ENCODE data around the gene TMEM236. TPM values are rescaled to one million over a fixed set of nuclear protein-coding genes. Genes with fewer than 3 reads are reported as not detected.

The TMEM236 gene
- total and polyA plus RNA-seq, 7 donors, result 0.15 to 1.0 (median 0.59) TPM

GRCh38 chr10:17848646-17849045 is 96.6 kb downstream of the TMEM236 start:
- Histone ChIP-seq H3K36me3 (ENCODE audit: insufficient read depth in 1 of 2, low read depth in 1 of 2) (no peaks in the 10 kb centered on the region), H3K4me3 (no peak overlapping the region), H3K27me3 (ENCODE audit: insufficient read depth in 3 of 3, low read length in 2 of 3) (no peaks in the 10 kb centered on the region), H3K27ac (no peak overlapping the region), H3K4me1 (no peaks in the 10 kb centered on the region), H3K9me3 (no peaks in the 10 kb centered on the region)
- ATAC-seq (no peak), DNase-seq (no peak)
- no peak for TF ChIP-seq CTCF (IDR thresholded peaks at IDR 0.05)
- 54 to 67% (median 61%) methylated on average over 5 of the region's 5 CpGs for WGBS, 3 donors
- intact Hi-C loops (cut with DNase I), result no loop called here

Other genes with a start within 250 kb of the TMEM236 start
- 10 to 100 TPM; 35.7 to 61.8 (median 38.9) TPM for gene HACD1, start 134.8 kb upstream of the TMEM236 start, total RNA-seq
- gene HACD1, start 134.8 kb upstream of the TMEM236 start, polyA plus RNA-seq, result 10 to 100 TPM; 23.4 to 32.5 (median 24.3) TPM
- gene STAM, start 108.0 kb upstream of the TMEM236 start, total RNA-seq, result 10 to 100 TPM; 22.1 to 42.4 (median 36.1) TPM
- 10 to 100 TPM; 16.3 to 31.9 (median 20.0) TPM for gene STAM, start 108.0 kb upstream of the TMEM236 start, polyA plus RNA-seq
- gene MRC1, start 57.1 kb downstream of the TMEM236 start, total RNA-seq, result 10 to 100 TPM in 3 of 4 donors, 1 to 10 TPM in 1; 9.3 to 16.4 (median 13.3) TPM
- 1 to 10 TPM; 1.6 to 3.1 (median 2.0) TPM for gene MRC1, start 57.1 kb downstream of the TMEM236 start, polyA plus RNA-seq
- not detected for gene SLC39A12, start 199.7 kb downstream of the TMEM236 start, total RNA-seq
- gene SLC39A12, start 199.7 kb downstream of the TMEM236 start, polyA plus RNA-seq, result under 1 TPM in 1 of 3 donors, not detected in 2; 0.01 TPM

Measured in psoas muscle (tissue), 8 donors.